ENCODE results near the gene SPOPL.
"Not testable (repeated sequence)": the region's sequence is repeated elsewhere in the genome, so short reads cannot be mapped to it uniquely, and the experiment has no call there.

SPOPL gene

DNA sequence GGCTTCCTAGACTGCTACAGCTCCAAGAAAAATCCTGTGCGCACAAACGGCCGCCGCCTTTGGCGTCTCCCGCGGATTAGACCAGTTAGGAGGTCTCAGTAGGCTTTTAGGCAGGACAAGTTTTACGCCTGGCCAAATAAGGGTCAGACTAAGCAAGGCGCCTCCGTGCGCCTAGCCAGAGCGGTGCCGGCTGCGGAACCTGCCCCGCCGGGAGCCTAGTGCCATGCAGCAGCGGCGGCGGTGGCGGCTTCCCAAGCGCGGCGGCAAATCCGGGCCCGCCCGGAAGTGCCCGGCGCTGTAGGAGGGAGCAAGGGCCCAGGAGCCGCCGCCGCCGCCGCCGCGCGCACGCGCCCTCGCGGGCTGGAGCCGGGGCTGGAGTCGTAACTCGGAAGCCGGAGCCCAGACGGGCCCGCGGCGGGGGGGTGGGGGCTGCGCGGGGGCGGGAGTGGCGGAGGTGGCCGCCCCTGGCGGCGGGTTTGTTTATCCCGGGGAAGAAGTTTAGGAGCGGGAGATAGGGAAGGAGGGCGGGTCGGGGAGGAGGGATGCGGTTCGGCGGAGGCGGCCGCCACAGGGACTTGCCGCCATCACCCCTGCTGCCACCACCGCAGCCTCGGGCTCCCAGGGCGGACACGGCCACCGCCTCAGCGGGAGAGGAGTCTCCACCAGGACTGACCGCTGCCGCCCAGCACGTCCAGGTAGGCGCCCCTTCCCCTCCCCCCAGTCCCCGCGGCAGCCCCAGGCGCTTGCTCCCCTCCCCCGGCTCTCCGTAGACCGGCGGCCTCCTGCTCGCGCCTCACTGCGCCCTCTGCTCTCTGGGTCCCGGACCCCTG lies at the start of gene SPOPL:
TSS of gene SPOPL (plus strand) at position 346 of the 830 bp plus-strand sequence. CDS start 48,447 bp downstream, outside the sequence.
- DNase-seq, result peak; percentile 79 to 93 (median 92)

- DNase-seq, result no peak
These were observed 49.2 kb upstream of the SPOPL start for GRCh38 chr2:138452324-138452723.

DNA sequence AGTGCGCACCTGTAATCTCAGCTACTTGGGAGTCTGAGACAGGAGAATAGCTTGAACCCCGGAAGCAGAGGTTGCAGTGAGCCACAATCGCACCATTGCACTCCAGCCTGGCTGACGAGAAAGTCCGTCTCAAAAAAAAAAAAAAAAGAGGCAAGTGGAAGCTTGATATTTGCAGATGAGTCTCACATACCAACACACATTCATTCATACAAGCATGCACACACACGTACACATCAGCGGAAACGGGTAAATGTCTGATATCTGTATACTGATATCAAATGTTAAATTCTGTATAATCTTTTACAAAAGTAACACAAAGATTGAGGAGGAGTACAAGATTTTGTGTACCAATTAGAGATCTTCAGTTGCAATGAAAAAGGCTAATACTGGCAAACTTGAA lies 47.8 kb upstream of the SPOPL start:
- no peak for DNase-seq

DNA sequence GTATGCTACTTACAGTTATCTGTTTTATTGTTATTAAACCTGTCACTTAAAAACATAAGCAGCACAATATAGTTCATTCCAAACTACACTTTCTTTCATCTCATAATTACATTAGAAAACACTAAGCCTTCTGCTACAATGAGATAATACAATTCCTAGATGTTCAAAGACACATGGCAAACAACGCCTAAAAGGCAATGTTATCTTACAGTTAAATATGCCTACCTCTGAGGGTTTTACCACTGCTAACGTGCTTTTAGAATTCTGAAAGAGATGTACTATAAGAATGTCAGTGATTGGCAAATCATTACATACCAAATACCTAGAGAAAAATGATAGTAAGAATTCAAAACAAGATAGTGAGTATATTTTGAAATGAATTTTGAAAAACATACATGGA lies 46.8 kb upstream of the SPOPL start:
- DNase-seq, result no peak

- no peak for DNase-seq
These were observed 46.3 kb upstream of the SPOPL start for GRCh38 chr2:138455275-138455674.

DNA sequence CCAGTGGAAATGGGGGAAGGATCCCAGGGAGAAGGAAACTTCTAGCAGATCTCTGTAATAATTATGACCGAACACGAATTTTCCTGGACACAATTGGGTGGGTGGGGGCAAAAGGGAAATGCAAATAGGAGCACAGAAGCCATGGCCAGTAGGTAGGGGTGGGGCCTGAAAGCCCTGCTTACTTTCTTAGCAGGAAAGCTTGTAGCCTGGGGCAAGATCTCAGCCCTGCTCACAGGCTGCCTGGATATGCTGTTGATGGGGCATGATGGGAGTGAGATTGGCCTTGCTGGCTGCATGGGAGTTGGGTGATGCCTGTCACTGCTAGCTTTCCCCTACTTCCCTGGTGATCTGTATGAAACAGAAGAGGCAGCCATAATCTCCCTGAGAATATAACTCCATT lies 45.9 kb upstream of the SPOPL start:
- peak in 1 of 3 experiments; percentile 14 for DNase-seq

GRCh38 chr2:138462689-138463088 lies 38.9 kb upstream of the SPOPL start:
- DNase-seq, result not testable (repeated sequence)

DNA sequence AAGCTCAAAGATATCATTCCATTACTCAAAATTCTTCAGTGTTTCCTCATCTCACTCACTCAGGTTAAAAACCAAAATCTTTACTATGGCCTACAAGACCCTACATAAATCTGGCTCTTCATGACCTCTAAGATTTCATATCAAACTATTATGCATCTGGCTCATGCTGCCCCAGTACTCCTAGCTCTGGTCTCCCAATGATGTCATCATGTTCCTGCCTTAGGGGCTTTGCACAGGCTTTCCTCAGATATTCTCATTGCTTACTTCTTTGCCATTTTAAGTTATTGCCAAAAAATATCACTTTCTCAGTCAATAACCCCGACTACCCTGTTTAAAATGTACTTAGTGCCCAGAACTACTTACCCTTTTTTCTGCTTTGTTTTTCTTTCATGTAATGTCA lies 33.0 kb upstream of the SPOPL start:
- no peak for DNase-seq

DNA sequence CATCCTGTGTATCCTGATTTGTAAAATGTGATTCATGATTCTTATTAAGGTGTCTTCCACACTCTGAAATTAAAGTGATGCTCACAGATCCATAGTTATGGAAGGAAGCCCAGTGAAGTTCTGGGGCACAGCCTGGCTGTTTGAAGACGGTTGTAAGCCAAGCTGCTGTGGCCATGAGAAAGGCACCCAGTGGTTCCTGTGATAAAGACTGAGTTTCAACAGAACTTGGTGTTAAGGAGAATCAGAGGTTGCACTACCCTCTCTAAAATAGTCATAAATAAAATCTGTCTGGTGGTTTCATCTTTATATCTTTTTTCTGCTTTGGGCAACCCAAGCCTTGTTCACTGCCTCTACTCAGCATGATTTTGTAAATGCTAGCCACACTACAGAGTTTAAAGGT lies 32.2 kb upstream of the SPOPL start:
- no peak for DNase-seq

DNA sequence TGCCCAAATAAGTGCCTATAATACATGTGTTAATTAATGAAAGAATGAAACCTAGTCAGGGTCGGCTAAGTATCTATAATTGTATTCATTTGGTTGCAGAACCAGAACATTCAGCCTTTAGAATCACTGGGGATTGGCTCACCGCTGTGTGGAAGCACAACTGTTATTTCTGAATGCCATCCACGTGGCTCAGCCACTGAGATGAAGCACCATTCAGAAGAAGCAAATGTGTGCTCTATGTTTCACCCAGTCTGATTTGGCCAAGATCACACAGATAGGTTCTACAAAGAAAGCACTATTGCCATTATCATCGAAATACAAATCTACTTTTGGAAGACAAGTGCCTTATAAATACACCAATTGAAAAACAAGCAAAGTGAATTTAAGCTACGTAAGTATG lies 30.6 kb upstream of the SPOPL start:
- DNase-seq, result no peak

DNA sequence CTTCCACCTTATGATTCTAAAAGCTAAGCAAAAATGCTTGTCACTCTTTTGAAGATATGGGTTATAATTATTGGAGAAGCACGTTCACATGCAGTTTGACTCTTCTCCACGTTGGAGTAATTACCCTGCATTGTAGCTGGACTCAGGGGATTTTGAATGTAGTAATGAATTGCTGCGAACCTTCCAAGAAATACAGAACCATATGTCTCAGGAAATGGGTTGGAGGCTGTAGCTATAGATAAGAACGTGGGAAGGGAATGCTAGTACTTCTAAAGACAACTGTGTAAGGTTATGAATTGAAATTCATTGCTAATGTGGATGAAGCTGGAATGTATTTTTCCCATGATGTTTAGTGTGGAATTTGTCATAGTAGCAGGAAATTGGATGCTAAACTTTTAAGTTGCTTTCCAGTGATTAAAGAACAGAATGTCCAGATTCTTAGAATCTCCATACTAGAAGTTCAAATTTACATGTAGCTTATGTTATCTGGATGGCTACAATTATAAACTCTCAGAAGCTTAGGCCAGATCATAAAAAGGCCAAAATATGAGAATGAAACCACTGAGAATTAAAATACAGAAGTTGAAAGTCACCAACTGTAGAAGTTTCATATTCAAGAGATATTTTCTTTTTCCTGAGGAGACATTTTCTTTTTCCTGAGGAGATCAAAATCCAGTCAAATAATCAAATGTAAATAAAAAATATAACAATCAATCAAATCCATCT lies 27.3 kb upstream of the SPOPL start:
- DNase-seq, result no peak

DNA sequence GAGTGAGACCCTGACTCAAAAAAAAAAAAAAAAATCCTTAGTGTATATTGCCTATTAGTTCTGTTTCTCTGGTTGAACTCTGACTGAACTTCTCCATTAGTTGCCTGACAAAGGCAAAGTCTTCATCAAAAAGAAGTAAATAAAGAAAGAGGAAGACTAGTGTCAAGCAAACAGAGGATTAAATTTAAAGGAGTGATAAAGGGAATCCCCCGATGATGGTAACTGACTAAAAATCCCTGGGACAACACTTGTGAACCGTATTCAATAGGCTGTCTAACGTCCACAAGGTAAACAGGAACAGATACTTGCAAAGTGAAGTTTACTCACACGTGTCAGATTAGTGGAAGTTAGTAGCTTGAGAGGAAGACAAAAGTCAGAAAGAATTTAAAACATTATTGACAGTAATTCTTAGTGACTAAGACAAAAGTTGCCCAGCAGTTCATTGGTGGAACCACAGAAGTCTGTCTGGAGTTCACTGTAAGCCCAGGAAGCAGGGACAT lies 26.2 kb upstream of the SPOPL start:
- no peak for DNase-seq

GRCh38 chr2:138476186-138476585 lies 25.4 kb upstream of the SPOPL start:
- DNase-seq, result no peak

DNA sequence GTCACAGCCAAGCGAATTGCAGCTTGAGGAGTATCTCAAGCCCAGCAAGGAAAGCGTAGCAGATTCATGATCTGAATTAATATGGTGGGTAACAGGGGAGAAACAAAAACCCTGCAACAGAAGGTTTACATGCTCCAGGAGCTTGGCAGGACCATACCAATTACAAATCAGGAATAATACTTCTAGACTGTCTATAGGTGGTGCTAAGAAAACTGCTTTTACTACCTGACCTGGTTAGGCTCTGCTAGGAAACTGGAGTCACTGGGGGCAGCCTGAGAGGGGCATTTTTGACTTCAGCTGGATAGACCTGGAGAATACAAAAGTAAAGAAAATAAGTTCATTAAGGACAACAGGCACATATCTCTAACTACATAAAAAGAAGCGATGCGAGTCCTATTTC lies 24.6 kb upstream of the SPOPL start:
- DNase-seq, result no peak

DNA sequence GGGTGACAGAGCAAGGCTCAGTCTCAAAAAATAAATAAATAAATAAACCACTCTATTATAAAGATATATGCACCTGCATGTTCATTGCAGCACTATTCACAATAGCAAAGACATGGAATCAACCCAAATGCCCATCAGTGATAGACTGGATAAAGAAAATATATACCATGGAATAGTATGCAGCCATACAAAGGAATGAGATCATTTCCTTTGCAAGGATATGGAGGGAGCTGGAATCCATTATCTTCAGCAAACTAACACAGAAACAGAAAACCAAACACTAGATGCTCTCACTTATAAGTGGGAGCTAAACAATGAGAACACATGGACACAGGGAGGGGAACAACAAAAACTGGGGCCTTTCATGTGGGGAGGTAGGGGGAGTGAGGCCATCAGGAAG lies 18.8 kb upstream of the SPOPL start:
- DNase-seq, result not testable (repeated sequence)

DNA sequence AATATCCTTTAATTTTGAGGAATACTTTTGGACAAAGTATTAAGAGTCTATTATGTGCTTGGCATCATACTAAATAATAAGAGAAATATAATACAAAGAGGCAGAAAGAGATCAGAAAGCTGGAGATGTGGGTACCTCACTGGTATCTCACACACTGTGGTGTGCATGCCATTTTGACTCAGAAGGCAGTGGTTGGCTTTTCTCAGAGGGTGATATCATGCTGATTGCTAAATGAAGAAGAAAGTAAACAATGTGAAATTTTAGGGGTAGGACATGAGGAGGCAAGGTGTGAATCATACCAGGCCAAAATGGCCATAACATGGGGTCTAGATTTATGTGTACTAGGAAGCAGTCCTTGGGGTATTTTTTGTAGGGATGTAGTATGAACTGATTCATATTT lies 16.6 kb upstream of the SPOPL start:
- DNase-seq, result no peak

- no peak for DNase-seq
These were observed 15.0 kb upstream of the SPOPL start for GRCh38 chr2:138486363-138487198.

GRCh38 chr2:138490673-138491494 lies 10.7 kb upstream of the SPOPL start:
- DNase-seq, result peak in 1 of 3 experiments; percentile 13

DNA sequence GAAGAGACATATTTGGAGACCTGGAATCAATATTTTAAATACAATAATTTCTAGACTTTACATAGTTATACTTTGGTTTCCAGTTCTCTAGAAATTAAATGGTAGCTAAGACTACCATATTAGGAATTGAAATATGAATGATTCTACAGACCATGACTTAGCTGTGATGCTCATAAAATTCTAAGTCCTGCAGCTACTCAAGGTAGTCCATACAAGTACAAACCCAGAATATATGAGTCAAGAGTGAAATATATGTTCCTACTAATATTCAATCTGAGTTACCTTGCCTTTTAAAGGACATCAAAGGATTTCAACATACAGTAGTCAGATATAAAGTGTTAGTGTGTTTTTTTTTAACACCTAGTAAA lies 10.1 kb upstream of the SPOPL start:
- no peak for DNase-seq

- no peak for DNase-seq
These were observed 9.4 kb upstream of the SPOPL start for GRCh38 chr2:138492160-138492559.

DNA sequence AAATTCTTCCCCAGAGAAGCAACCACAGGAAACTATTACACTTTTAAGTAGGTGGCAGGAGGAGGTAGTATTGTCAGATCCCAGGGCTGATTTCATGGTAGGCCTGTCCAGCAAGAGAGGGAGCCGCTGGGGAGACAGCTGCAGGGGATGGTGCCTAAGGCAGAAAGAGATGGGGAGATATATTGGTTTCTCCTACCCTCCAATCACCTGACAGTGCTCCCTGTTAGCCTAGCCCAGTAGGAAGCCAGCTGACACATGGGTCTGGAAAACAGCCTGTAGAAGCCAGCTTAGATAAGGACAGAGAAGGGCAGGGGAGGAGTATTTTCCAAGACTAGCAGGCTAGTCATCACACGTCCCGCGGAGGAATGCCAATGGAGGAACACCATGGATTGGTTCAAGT lies 8.2 kb upstream of the SPOPL start:
- no peak for DNase-seq

DNA sequence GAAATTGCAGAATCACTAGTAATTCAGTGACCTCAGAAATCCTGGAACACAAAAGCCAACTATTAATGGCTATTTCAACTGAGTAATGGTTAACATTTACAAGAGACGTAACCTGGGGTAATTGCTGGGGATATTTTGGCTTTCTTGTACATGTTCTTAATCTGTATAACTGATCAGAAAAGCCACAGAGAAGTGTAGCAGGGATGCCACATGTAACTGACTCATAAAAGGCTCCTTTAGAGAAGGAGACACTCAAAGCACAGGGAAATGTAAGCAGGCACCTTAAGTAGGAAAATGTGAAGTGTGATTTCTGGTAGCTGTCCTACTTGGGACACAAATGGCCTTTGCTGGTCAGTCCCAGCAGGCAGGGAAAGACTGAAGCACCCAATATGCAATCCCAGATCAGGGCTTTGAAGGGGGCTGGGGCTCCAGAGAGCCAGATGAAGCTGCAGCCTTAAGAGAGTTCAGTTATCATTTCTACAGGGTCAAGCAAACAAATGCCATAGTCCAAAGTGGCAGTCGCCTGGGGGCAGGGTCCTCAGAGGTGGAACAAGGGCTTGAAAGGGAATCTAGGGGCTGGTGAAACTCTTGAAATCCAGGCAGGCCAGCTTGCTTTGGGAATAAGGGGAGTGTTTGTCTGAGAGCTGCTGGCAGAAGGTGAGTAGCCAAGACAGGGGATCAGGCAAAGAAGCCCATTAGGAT lies 7.2 kb upstream of the SPOPL start:
- DNase-seq, result no peak
